WTC11 (cell line): Measurements from ENCODE around the gene MBD6. TPM values are rescaled to one million over a fixed set of nuclear protein-coding genes. Genes with fewer than 3 reads are reported as not detected.
"Not testable (repeated sequence)": the region's sequence is repeated elsewhere in the genome, so short reads cannot be mapped to it uniquely, and the experiment has no call there.

Experiments used
- ATAC-seq: fragments of 200-7000 bp; cut with Tn5 transposase; 2 replicates; pipeline ENCODE4 v1.10.0; 2021; ENCODE audit warnings: mild to moderate bottlenecking, moderate library complexity
- CTCF ChIA-PET: fragments of 300-600 bp; sonication (Branson Sonifier 250); formaldehyde crosslinking; loops from one replicate; lab custom pipeline; 2021; ENCODE audit warnings: antibody characterized with exemption; lab: Charles Lee
- POLR2A ChIA-PET: fragments of 350-600 bp; sonication (Branson Sonifier 250); formaldehyde crosslinking; loops from one replicate; lab custom pipeline; 2021; ENCODE audit warnings: antibody characterized with exemption; lab: Charles Lee
- DNase-seq: peaks from one replicate; pipeline ENCODE4 v3.0.0; 2021; ENCODE audit warnings: low spot score
- H3K27ac Mint-ChIP-seq: 2 replicates; pipeline ENCODE4 v1.8.0; 2021; ENCODE audit warnings: mixed read lengths
- H3K27me3 Mint-ChIP-seq: 2 replicates; pipeline ENCODE4 v1.8.0; 2021; ENCODE audit warnings: low read depth, mild to moderate bottlenecking, moderate library complexity, mixed read lengths
- H3K36me3 Mint-ChIP-seq: 2 replicates; pipeline ENCODE4 v1.8.0; 2021; ENCODE audit warnings: mixed read lengths
- H3K4me1 Mint-ChIP-seq: 2 replicates; pipeline ENCODE4 v1.8.0; 2022; ENCODE audit warnings: mixed read lengths
- H3K4me3 Mint-ChIP-seq: 2 replicates; pipeline ENCODE4 v1.8.0; 2021; ENCODE audit warnings: mild to moderate bottlenecking, moderate library complexity, mixed read lengths
- H3K9me3 Mint-ChIP-seq: 2 replicates; pipeline ENCODE4 v1.8.0; 2021; ENCODE audit warnings: mixed read lengths
- ATF6 ChIP-seq: sonication (generic); formaldehyde crosslinking; IDR thresholded peaks from 2 replicates; pipeline ENCODE4 v1.8.1; 2023; ENCODE audit warnings: mild to moderate bottlenecking, missing genetic modification reagents
- E2F4 ChIP-seq: sonication (generic); formaldehyde crosslinking; IDR thresholded peaks from 2 replicates; pipeline ENCODE4 v1.8.1; 2022; ENCODE audit warnings: low read depth, mild to moderate bottlenecking, moderate library complexity, missing genetic modification reagents, borderline replicate concordance
- GTF2I ChIP-seq: fragments of 250-450 bp; sonication (Bioruptor Pico); conservative IDR thresholded peaks from 2 replicates; pipeline ENCODE4 v1.4.0; 2021; ENCODE audit warnings: mild to moderate bottlenecking
- HMGXB4 ChIP-seq: sonication (generic); formaldehyde crosslinking; IDR thresholded peaks from 2 replicates; pipeline ENCODE4 v1.8.1; 2023; ENCODE audit warnings: mild to moderate bottlenecking, moderate library complexity, missing genetic modification reagents
- PRDM15 ChIP-seq: sonication (generic); formaldehyde crosslinking; IDR thresholded peaks from 2 replicates; pipeline ENCODE4 v1.8.0; 2022; ENCODE audit warnings: missing genetic modification reagents
- PRRX2 ChIP-seq: fragments of 250-450 bp; sonication (Bioruptor Pico); IDR thresholded peaks from 2 replicates; pipeline ENCODE4 v1.8.0; 2021; ENCODE audit warnings: mild to moderate bottlenecking
- SMAD3 ChIP-seq: sonication (generic); formaldehyde crosslinking; IDR thresholded peaks from 2 replicates; pipeline ENCODE4 v1.8.0; 2022; ENCODE audit warnings: missing genetic modification reagents, mild to moderate bottlenecking, borderline replicate concordance
- ZNF232 ChIP-seq: sonication (generic); formaldehyde crosslinking; IDR thresholded peaks from 2 replicates; pipeline ENCODE4 v1.8.0; 2022; ENCODE audit warnings: mild to moderate bottlenecking, missing genetic modification reagents
- ZNF532 ChIP-seq: fragments of 250-450 bp; sonication (Bioruptor Pico); IDR thresholded peaks from 2 replicates; pipeline ENCODE4 v1.9.0; 2021; ENCODE audit warnings: mild to moderate bottlenecking, borderline replicate concordance
- total RNA-seq: library from RNA; stranded (reverse); gene quantifications from 3 replicates; pipeline ENCODE4 v1.2.3, GENCODE V29; 2021
- TF ChIP-seq, protein P1 (sequence below): fragments of 250-450 bp; sonication (Bioruptor Pico); IDR thresholded peaks from 2 replicates; pipeline ENCODE4 v1.8.0; 2021; ENCODE audit warnings: mild to moderate bottlenecking
- TF ChIP-seq, protein P2 (sequence below): fragments of 200-600 bp; IDR thresholded peaks from 2 replicates; pipeline ENCODE4 v1.8.0; 2022; ENCODE audit warnings: antibody characterized with exemption

The MBD6 gene
- total RNA-seq, 1 experiment from 2014 or later: 46.3 TPM

DNA sequence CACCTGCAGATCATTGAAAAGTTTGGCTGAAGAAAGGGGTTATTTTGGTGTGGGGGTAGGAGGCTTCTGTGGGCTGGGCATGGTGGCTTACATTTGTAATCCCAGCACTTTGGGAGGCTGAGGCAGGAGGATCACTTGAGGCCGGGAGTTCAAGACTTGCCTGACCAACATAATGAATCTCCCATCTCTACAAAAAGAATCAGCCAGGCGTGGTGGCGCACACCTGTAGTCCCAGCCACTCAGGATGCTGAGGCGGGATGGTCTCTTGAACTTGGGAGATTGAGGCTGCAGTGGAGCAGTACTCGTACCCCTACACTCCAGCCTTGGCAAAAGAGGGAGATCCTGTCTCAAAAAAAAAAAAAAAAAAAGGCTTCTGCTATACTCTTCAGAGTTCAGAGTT lies 9.4 kb upstream of the MBD6 start (continued):
- no peak for TF ChIP-seq ZNF532 (CRISPR knock-in tag)

DNA sequence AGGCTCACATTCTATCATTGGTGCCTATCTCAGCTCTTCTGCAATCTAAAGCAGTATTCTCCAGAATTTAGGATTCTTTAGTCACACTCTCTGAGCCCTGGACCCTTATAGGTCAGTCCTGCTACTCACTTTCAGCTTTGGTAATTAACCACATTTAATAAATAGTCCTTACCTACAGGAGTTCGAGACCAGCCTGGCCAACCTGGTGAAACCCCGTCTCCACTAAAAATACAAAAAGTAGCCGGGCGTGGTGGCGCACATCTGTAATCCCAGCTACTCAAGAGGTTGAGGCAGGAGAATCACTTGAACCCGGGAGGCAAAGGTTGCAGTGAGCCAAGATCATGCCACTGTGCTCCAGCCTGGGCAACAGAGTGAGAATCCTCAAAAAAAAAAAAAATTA lies 8.9 kb upstream of the MBD6 start:
- H3K4me1 Mint-ChIP-seq, H3K9me3 Mint-ChIP-seq, H3K4me3 Mint-ChIP-seq, H3K27ac Mint-ChIP-seq, ATAC-seq, H3K27me3 Mint-ChIP-seq, DNase-seq: not testable (repeated sequence)
- ChIA-PET POLR2A (interaction anchor here (0.7 kb wide), 1 partner anchor 339 kb away, joined by 3 read pairs; no protein-coding TSS in a partner anchor), CTCF (interaction anchor here (0.6 kb wide), 1 partner anchor 213 kb away, joined by 3 read pairs; no protein-coding TSS in a partner anchor)
- H3K36me3 Mint-ChIP-seq: peaks cover 85% of the 10 kb centered on the region

DNA sequence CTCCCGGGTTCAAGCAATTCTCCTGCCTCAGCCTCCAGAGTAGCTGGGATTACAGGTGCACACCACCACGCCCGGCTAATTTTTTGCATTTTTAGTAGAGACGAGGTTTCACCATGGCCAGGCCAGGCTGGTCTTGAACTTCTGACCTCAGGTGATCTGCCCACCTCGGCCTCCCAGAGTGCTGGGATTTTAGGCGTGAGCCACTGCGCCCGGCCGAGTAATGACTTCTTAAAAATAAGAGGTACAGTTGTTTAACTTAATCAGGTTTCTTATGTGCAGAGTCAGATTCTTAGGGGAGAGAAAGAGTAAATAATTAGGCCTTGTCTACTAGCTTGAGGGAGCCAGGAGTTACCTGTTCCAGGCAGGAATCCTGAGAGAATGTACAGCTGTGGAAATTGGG lies 8.4 kb upstream of the MBD6 start:
- H3K27ac Mint-ChIP-seq, H3K4me3 Mint-ChIP-seq, H3K9me3 Mint-ChIP-seq, DNase-seq, ATAC-seq, CTCF ChIA-PET, H3K4me1 Mint-ChIP-seq, H3K27me3 Mint-ChIP-seq: not testable (repeated sequence)
- POLR2A ChIA-PET: interaction anchor here (0.7 to 0.8 kb wide), 2 partner anchors 10 to 339 kb away, joined by 3 read pairs; no protein-coding TSS in a partner anchor
- peaks cover 83% of the 10 kb centered on the region for H3K36me3 Mint-ChIP-seq

DNA sequence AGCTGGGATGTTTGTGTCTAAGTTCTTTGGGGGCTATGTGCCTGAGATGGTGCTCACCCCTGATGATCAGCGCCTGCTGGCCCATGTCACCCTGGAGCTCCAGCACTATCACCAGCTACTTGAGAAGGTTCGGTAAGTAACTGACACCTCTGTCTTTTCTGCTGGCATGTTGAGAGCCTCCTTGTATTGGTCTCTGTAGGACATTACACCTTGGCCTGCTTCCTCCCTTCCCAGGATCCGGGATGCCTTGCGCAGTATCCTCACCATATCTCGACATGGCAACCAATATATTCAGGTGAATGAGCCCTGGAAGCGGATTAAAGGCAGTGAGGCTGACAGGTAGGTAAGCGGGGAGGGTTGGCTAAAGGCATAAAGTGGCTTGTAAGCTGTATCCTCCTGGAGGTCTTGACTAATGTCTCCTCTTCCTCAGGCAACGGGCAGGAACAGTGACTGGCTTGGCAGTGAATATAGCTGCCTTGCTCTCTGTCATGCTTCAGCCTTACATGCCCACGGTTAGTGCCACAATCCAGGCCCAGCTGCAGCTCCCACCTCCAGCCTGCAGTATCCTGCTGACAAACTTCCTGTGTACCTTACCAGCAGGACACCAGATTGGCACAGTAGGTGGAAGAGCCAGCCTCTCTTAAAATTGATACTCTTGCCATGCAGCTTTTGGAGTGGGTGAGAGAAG lies 7.8 kb upstream of the MBD6 start:
- H3K27me3 Mint-ChIP-seq: no peaks in the 10 kb centered on the region
- H3K4me1 Mint-ChIP-seq: peaks cover 14% of the 10 kb centered on the region
- ChIA-PET CTCF (interaction anchor here (1.1 kb wide), 1 partner anchor 68 kb away, joined by 4 read pairs; no protein-coding TSS in a partner anchor), POLR2A (interaction anchor here (0.6 to 1.2 kb wide), 3 partner anchors 9 to 56 kb away, joined by 3 read pairs; partner anchors contain the start of gene GLI1)
- no peak overlapping the region for H3K27ac Mint-ChIP-seq
- ATAC-seq: no peak
- no peak for DNase-seq
- H3K36me3 Mint-ChIP-seq: peaks cover 78% of the 10 kb centered on the region
- no peak overlapping the region for H3K4me3 Mint-ChIP-seq
- no peaks in the 10 kb centered on the region for H3K9me3 Mint-ChIP-seq
- TF ChIP-seq PRRX2 (no peak), GTF2I (no peak), ATF6 (no peak), E2F4 (CRISPR knock-in tag) (no peak), HMGXB4 (CRISPR knock-in tag) (no peak), SMAD3 (CRISPR knock-in tag) (no peak), ZNF232 (no peak), PRDM15 (no peak)
- TF ChIP-seq, protein P1, sequence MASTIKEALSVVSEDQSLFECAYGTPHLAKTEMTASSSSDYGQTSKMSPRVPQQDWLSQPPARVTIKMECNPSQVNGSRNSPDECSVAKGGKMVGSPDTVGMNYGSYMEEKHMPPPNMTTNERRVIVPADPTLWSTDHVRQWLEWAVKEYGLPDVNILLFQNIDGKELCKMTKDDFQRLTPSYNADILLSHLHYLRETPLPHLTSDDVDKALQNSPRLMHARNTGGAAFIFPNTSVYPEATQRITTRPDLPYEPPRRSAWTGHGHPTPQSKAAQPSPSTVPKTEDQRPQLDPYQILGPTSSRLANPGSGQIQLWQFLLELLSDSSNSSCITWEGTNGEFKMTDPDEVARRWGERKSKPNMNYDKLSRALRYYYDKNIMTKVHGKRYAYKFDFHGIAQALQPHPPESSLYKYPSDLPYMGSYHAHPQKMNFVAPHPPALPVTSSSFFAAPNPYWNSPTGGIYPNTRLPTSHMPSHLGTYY (CRISPR knock-in tag): no peak
- TF ChIP-seq, protein P2, sequence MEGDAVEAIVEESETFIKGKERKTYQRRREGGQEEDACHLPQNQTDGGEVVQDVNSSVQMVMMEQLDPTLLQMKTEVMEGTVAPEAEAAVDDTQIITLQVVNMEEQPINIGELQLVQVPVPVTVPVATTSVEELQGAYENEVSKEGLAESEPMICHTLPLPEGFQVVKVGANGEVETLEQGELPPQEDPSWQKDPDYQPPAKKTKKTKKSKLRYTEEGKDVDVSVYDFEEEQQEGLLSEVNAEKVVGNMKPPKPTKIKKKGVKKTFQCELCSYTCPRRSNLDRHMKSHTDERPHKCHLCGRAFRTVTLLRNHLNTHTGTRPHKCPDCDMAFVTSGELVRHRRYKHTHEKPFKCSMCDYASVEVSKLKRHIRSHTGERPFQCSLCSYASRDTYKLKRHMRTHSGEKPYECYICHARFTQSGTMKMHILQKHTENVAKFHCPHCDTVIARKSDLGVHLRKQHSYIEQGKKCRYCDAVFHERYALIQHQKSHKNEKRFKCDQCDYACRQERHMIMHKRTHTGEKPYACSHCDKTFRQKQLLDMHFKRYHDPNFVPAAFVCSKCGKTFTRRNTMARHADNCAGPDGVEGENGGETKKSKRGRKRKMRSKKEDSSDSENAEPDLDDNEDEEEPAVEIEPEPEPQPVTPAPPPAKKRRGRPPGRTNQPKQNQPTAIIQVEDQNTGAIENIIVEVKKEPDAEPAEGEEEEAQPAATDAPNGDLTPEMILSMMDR: no peak
